ENCODE results near the gene GP9. TPM values are rescaled to one million over a fixed set of nuclear protein-coding genes. Genes with fewer than 3 reads are reported as not detected.
"Not testable (repeated sequence)": the region's sequence is repeated elsewhere in the genome, so short reads cannot be mapped to it uniquely, and the experiment has no call there.

Gene GP9
- total RNA-seq, 1 experiment from 2014 or later: not detected

- TF ChIP-seq, protein P1, sequence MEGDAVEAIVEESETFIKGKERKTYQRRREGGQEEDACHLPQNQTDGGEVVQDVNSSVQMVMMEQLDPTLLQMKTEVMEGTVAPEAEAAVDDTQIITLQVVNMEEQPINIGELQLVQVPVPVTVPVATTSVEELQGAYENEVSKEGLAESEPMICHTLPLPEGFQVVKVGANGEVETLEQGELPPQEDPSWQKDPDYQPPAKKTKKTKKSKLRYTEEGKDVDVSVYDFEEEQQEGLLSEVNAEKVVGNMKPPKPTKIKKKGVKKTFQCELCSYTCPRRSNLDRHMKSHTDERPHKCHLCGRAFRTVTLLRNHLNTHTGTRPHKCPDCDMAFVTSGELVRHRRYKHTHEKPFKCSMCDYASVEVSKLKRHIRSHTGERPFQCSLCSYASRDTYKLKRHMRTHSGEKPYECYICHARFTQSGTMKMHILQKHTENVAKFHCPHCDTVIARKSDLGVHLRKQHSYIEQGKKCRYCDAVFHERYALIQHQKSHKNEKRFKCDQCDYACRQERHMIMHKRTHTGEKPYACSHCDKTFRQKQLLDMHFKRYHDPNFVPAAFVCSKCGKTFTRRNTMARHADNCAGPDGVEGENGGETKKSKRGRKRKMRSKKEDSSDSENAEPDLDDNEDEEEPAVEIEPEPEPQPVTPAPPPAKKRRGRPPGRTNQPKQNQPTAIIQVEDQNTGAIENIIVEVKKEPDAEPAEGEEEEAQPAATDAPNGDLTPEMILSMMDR (IDR thresholded peaks at IDR 0.05; ENCODE audit: unreplicated experiment): no peak
- Mint-ChIP-seq H3K27me3 (ENCODE audit: unreplicated experiment) (peaks cover 9% of the 10 kb centered on the region), H3K9me3 (ENCODE audit: low read depth, unreplicated experiment) (no peaks in the 10 kb centered on the region), H3K36me3 (ENCODE audit: insufficient read depth, unreplicated experiment) (peaks cover 8% of the 10 kb centered on the region), H3K27ac (ENCODE audit: unreplicated experiment) (no peak overlapping the region), H3K4me3 (ENCODE audit: low read depth, unreplicated experiment) (no peak overlapping the region), H3K4me1 (ENCODE audit: low read depth, unreplicated experiment) (no peaks in the 10 kb centered on the region)
- no TSS peak for BruUV-seq (replicated peaks)
- intact Hi-C loops (cut with micrococcal nuclease; ENCODE audit: unreplicated experiment): no loop called here
- CTCF ChIA-PET: interaction anchor here (0.6 to 1.8 kb wide), 8 partner anchors 15 to 657 kb away, joined by 3 to 7 read pairs (median 4); partner anchors contain the start of gene CFAP92
- DNase-seq: no peak
Observed at GRCh38 chr3:129084501-129084900, 23.9 kb downstream of the GP9 start.

GRCh38 chr3:129085165-129085715 is 24.7 kb downstream of the GP9 start:
- peaks cover 8% of the 10 kb centered on the region for H3K36me3 Mint-ChIP-seq (ENCODE audit: insufficient read depth, unreplicated experiment)
- TF ChIP-seq, protein P1 (IDR thresholded peaks at IDR 0.05; ENCODE audit: unreplicated experiment): no peak
- CTCF ChIA-PET: interaction anchor here (0.6 to 1.8 kb wide), 5 partner anchors 16 to 92 kb away, joined by 3 to 7 read pairs (median 4); partner anchors contain the start of gene CFAP92
- intact Hi-C loops (cut with micrococcal nuclease; ENCODE audit: unreplicated experiment): no loop called here
- H3K4me1 Mint-ChIP-seq (ENCODE audit: low read depth, unreplicated experiment): no peaks in the 10 kb centered on the region
- no TSS peak for BruUV-seq (replicated peaks)
- peak overlapping the region; percentile 4 for H3K27ac Mint-ChIP-seq (ENCODE audit: unreplicated experiment)
- H3K27me3 Mint-ChIP-seq (ENCODE audit: unreplicated experiment): peaks cover 9% of the 10 kb centered on the region
- no peak overlapping the region for H3K4me3 Mint-ChIP-seq (ENCODE audit: low read depth, unreplicated experiment)
- no peak for DNase-seq
- no peaks in the 10 kb centered on the region for H3K9me3 Mint-ChIP-seq (ENCODE audit: low read depth, unreplicated experiment)

GRCh38 chr3:129085818-129086217 is 25.2 kb downstream of the GP9 start:
- H3K27ac Mint-ChIP-seq (ENCODE audit: unreplicated experiment): peak overlapping the region; percentile 4
- TF ChIP-seq, protein P1 (IDR thresholded peaks at IDR 0.05; ENCODE audit: unreplicated experiment): no peak
- intact Hi-C loops (cut with micrococcal nuclease; ENCODE audit: unreplicated experiment): no loop called here
- no peaks in the 10 kb centered on the region for H3K4me1 Mint-ChIP-seq (ENCODE audit: low read depth, unreplicated experiment)
- peaks cover 9% of the 10 kb centered on the region for H3K27me3 Mint-ChIP-seq (ENCODE audit: unreplicated experiment)
- peaks cover 8% of the 10 kb centered on the region for H3K36me3 Mint-ChIP-seq (ENCODE audit: insufficient read depth, unreplicated experiment)
- H3K9me3 Mint-ChIP-seq (ENCODE audit: low read depth, unreplicated experiment): no peaks in the 10 kb centered on the region
- no peak for DNase-seq
- no peak overlapping the region for H3K4me3 Mint-ChIP-seq (ENCODE audit: low read depth, unreplicated experiment)
- CTCF ChIA-PET: interaction anchor here (1.8 kb wide), 1 partner anchor 32 kb away, joined by 7 read pairs; no protein-coding TSS in a partner anchor
- no TSS peak for BruUV-seq (replicated peaks)

DNA sequence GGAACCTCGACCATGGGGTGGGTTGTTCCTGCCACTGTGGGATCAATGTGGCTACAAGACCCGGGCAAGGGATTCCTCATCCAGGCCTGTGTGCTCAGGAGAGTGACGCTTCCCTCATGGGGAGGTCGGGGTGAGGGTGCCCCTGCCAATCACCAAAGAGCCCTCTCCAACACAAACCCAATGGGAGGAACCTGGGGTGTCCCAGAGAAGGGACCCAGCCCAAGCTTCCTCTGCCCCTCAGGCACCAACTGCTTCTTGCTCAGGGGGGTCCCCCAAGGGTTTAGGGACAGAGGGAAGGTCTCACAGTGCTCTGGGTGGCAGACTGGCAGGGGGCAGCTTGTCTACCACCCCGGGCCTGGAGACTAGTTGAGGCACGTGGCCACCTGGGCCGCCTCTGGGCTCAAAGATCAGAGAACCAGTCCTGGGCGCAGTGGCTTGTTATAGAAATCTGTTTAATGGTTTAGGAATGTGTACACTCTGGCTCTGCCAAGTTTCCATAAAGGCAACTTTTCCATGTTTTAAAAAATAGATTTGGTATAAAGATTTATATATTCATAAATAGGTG is 26.6 kb downstream of the GP9 start:
- no TSS peak for BruUV-seq (replicated peaks)
- Mint-ChIP-seq H3K4me3 (ENCODE audit: low read depth, unreplicated experiment) (no peak overlapping the region), H3K27ac (ENCODE audit: unreplicated experiment) (no peak overlapping the region), H3K27me3 (ENCODE audit: unreplicated experiment) (no peaks in the 10 kb centered on the region), H3K4me1 (ENCODE audit: low read depth, unreplicated experiment) (no peaks in the 10 kb centered on the region), H3K36me3 (ENCODE audit: insufficient read depth, unreplicated experiment) (peaks cover 17% of the 10 kb centered on the region), H3K9me3 (ENCODE audit: low read depth, unreplicated experiment) (no peaks in the 10 kb centered on the region)
- TF ChIP-seq, protein P1 (IDR thresholded peaks at IDR 0.05; ENCODE audit: unreplicated experiment): no peak
- DNase-seq: no peak
- CTCF ChIA-PET: interaction anchor here (1.3 kb wide), 1 partner anchor 34 kb away, joined by 4 read pairs; no protein-coding TSS in a partner anchor
- intact Hi-C loops (cut with micrococcal nuclease; ENCODE audit: unreplicated experiment): no loop called here

- DNase-seq: peak; percentile 80
- CTCF ChIA-PET; BruUV-seq (replicated peaks); H3K4me3 Mint-ChIP-seq (ENCODE audit: low read depth, unreplicated experiment); H3K27me3 Mint-ChIP-seq (ENCODE audit: unreplicated experiment); H3K4me1 Mint-ChIP-seq (ENCODE audit: low read depth, unreplicated experiment); intact Hi-C loops (cut with micrococcal nuclease; ENCODE audit: unreplicated experiment); H3K9me3 Mint-ChIP-seq (ENCODE audit: low read depth, unreplicated experiment); H3K27ac Mint-ChIP-seq (ENCODE audit: unreplicated experiment): not testable (repeated sequence)
- H3K36me3 Mint-ChIP-seq (ENCODE audit: insufficient read depth, unreplicated experiment): peaks cover 19% of the 10 kb centered on the region
Observed at GRCh38 chr3:129087904-129088303, 27.3 kb downstream of the GP9 start.

DNA sequence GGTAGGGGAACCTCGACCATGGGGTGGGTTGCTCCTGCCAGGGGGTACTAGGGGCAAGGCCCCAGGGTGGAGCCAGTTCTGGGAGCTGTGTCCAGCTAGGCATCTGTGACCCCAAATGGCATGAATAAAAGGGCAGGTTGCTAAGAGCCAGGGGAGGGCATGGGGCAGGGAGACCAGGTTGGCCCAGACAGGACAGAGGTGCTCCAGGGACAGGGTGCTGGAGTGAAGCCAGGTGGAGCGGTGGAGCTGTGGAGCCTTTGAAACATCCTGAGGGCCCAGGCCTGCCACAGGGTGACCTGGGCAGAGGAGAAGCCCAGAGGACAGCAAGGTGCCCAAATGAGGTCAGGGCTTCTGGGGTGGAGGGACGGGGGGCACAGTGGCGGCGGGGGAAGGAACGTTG is 27.7 kb downstream of the GP9 start:
- H3K36me3 Mint-ChIP-seq (ENCODE audit: insufficient read depth, unreplicated experiment): peaks cover 19% of the 10 kb centered on the region
- intact Hi-C loops (cut with micrococcal nuclease; ENCODE audit: unreplicated experiment); BruUV-seq (replicated peaks); H3K27ac Mint-ChIP-seq (ENCODE audit: unreplicated experiment); H3K9me3 Mint-ChIP-seq (ENCODE audit: low read depth, unreplicated experiment); H3K4me1 Mint-ChIP-seq (ENCODE audit: low read depth, unreplicated experiment); H3K4me3 Mint-ChIP-seq (ENCODE audit: low read depth, unreplicated experiment); DNase-seq; CTCF ChIA-PET; H3K27me3 Mint-ChIP-seq (ENCODE audit: unreplicated experiment): not testable (repeated sequence)
